ENCODE results near the gene SLC15A5.

Gene SLC15A5

GRCh38 chr12:16282978-16283377 is 5.5 kb upstream of the SLC15A5 start:
- no peak overlapping the region for H3K27ac ChIP-seq (ENCODE audit: extremely low read depth, low read depth, low read length)
- no peak overlapping the region for H3K4me3 ChIP-seq (ENCODE audit: low read depth, low read length)
- no peaks in the 10 kb centered on the region for H3K4me1 ChIP-seq (ENCODE audit: control insufficient read depth, insufficient read depth, low read length)
- CTCF ChIA-PET = no interaction called here
- no peaks in the 10 kb centered on the region for H3K36me3 ChIP-seq (ENCODE audit: control insufficient read depth in 2 of 2, insufficient read depth in 1 of 2, low read length in 2 of 2)
- no peaks in the 10 kb centered on the region for H3K9me3 ChIP-seq (ENCODE audit: control insufficient read depth, insufficient read depth, low read depth, low read length)
- TF ChIP-seq ZNF214 (tag by site-specific recombination; IDR thresholded peaks at IDR 0.05; ENCODE audit: borderline replicate concordance) = no peak
- TF ChIP-seq HOXA7 (CRISPR knock-in tag; IDR thresholded peaks at IDR 0.05; ENCODE audit: borderline replicate concordance) = no peak
- TF ChIP-seq SETDB1 (IDR thresholded peaks at IDR 0.05; ENCODE audit: insufficient read length, low read length) = no peak
- TF ChIP-seq PRDM2 (tag by site-specific recombination; IDR thresholded peaks at IDR 0.05; ENCODE audit: borderline replicate concordance) = no peak
- TF ChIP-seq SALL2 (tag by site-specific recombination; IDR thresholded peaks at IDR 0.05; ENCODE audit: borderline replicate concordance) = no peak
- no peak for TF ChIP-seq ZNF169 (tag by site-specific recombination; IDR thresholded peaks at IDR 0.05)
- POLR2A ChIA-PET = no interaction called here

- ChIA-PET POLR2A (no interaction called here), CTCF (no interaction called here)
- Histone ChIP-seq H3K9me3 (ENCODE audit: control insufficient read depth, insufficient read depth, low read depth, low read length) (no peaks in the 10 kb centered on the region), H3K4me3 (ENCODE audit: low read depth, low read length) (no peak overlapping the region), H3K4me1 (ENCODE audit: control insufficient read depth, insufficient read depth, low read length) (no peaks in the 10 kb centered on the region), H3K36me3 (ENCODE audit: control insufficient read depth in 2 of 2, insufficient read depth in 1 of 2, low read length in 2 of 2) (no peaks in the 10 kb centered on the region), H3K27ac (ENCODE audit: extremely low read depth, low read depth, low read length) (no peak overlapping the region)
- no peak for TF ChIP-seq ZBTB7A (tag by site-specific recombination; IDR thresholded peaks at IDR 0.05; ENCODE audit: low read depth)
These were observed 4.6 kb upstream of the SLC15A5 start for GRCh38 chr12:16282081-16282480.

GRCh38 chr12:16281157-16281556 is 3.7 kb upstream of the SLC15A5 start:
- no peak for TF ChIP-seq ZNF23 (tag by site-specific recombination; IDR thresholded peaks at IDR 0.05; ENCODE audit: borderline replicate concordance)
- no peak for TF ChIP-seq ZNF214 (tag by site-specific recombination; IDR thresholded peaks at IDR 0.05; ENCODE audit: borderline replicate concordance)
- TF ChIP-seq ZNF704 (tag by site-specific recombination; IDR thresholded peaks at IDR 0.05) = no peak
- TF ChIP-seq ZNF184 (tag by site-specific recombination; IDR thresholded peaks at IDR 0.05) = no peak
- TF ChIP-seq ZNF530 (tag by site-specific recombination; IDR thresholded peaks at IDR 0.05; ENCODE audit: low read depth) = no peak
- TF ChIP-seq GLI4 (tag by site-specific recombination; IDR thresholded peaks at IDR 0.05) = no peak
- no peak for TF ChIP-seq SP7 (tag by site-specific recombination; IDR thresholded peaks at IDR 0.05)
- TF ChIP-seq INSM2 (tag by site-specific recombination; IDR thresholded peaks at IDR 0.05) = no peak
- TF ChIP-seq ZNF202 (tag by site-specific recombination; IDR thresholded peaks at IDR 0.05; ENCODE audit: borderline replicate concordance) = no peak
- TF ChIP-seq ZNF658 (tag by site-specific recombination; IDR thresholded peaks at IDR 0.05) = no peak
- no peak for TF ChIP-seq ZNF350 (tag by site-specific recombination; IDR thresholded peaks at IDR 0.05)
- no peak for TF ChIP-seq OSR2 (tag by site-specific recombination; IDR thresholded peaks at IDR 0.05)
- TF ChIP-seq ZFP69B (tag by site-specific recombination; IDR thresholded peaks at IDR 0.05) = no peak
- TF ChIP-seq FEZF1 (tag by site-specific recombination; IDR thresholded peaks at IDR 0.05) = no peak
- TF ChIP-seq EGR2 (tag by site-specific recombination; IDR thresholded peaks at IDR 0.05; ENCODE audit: low read depth) = no peak
- no peak for TF ChIP-seq ZNF2 (tag by site-specific recombination; IDR thresholded peaks at IDR 0.05)
- TF ChIP-seq ZNF473 (tag by site-specific recombination; IDR thresholded peaks at IDR 0.05) = no peak
- no peak for TF ChIP-seq ZNF146 (tag by site-specific recombination; IDR thresholded peaks at IDR 0.05)
- H3K27ac ChIP-seq (ENCODE audit: extremely low read depth, low read depth, low read length) = no peak overlapping the region

More at GRCh38 chr12:16281157-16281556, 3.7 kb upstream of the SLC15A5 start:
- Histone ChIP-seq H3K4me3 (ENCODE audit: low read depth, low read length) (no peak overlapping the region), H3K36me3 (ENCODE audit: control insufficient read depth in 2 of 2, insufficient read depth in 1 of 2, low read length in 2 of 2) (no peaks in the 10 kb centered on the region), H3K4me1 (ENCODE audit: control insufficient read depth, insufficient read depth, low read length) (no peaks in the 10 kb centered on the region), H3K9me3 (ENCODE audit: control insufficient read depth, insufficient read depth, low read depth, low read length) (no peaks in the 10 kb centered on the region)
- ChIA-PET CTCF (no interaction called here), POLR2A (no interaction called here)
